Dermis blood vessel endothelial cell (primary cell): ENCODE data around the gene CUX1. TPM values are rescaled to one million over a fixed set of nuclear protein-coding genes. Genes with fewer than 3 reads are reported as not detected.
"Not testable (repeated sequence)": the region's sequence is repeated elsewhere in the genome, so short reads cannot be mapped to it uniquely, and the experiment has no call there.

Experiments
- DNase-seq: peaks from one replicate; pipeline ENCODE4 v3.0.0; 2010
- total RNA-seq: library from RNA; depleted of rRNA; stranded (reverse); fragments of >200 nt; gene quantifications from 2 replicates; pipeline ENCODE4 v1.2.3, GENCODE V29; 2014

CUX1 gene
- total RNA-seq, 1 donor from 2014 or later: 39.5 TPM

DNA sequence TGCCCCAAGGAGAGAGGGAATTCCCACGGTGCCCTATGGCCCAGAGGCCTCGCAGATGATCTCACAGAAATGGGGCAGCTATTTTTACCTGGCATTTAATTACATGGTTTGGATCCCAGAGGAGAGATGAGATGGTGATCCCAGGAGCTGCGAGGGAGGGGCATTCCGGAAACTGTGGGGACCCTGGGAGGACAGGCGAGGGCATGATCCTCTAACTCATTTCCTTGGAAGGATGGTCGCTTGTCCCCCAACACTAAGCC is 478.7 kb downstream of the CUX1 start:
- DNase-seq: no peak

DNA sequence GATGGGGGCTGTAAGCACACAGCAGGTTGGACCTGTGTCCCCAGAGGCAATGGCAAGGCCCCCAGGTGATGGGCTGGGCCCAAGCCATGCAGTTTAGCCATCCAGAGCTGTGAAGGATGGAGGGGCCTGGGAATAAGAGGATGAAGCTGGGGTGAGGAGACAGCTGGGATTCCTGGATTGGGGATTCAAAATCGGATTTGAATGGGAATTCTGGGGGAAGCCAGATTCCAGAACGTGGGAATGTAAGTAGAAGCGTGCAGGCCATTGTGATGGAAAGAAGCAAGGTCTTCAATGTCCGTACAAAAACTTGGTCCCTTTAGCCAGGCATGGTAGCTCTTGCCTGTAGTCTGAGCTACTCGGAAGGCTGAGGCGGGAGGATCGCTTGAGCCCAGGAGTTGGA is 479.1 kb downstream of the CUX1 start:
- no peak for DNase-seq

DNA sequence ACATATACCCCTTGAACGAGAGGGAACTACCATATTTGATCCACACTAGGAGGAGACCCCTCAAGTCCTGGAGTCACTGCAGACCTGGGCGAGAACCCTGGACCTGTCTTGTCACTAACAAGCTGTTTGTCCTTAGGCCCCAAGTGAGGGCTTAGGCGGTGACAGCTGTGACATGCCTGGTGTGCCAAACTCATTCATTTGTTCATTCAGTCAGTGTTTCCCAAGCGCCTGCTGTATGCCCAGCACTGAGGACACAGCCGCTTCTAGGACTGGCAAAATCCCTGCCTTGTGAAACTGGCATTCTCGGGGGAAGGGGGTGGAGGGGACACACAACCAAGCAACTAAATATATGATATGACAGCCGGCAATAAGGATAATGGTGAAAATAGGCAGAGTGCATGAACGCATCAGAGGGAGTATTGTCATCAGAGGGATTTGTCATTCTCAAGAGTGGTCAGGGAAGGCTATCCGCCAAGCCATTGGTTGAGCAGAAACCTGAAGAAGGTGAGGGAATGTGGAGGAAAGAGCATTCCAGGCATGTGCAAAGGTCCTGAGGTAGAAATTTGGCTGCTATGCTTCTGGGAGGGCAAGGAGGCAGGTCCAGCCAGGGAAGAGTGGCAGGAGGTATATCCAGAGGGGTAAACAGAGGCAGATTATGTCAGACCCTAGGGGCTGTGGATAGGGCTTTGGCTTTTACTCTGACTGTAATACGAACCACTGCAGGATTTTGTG is 480.2 kb downstream of the CUX1 start:
- DNase-seq: no peak

DNA sequence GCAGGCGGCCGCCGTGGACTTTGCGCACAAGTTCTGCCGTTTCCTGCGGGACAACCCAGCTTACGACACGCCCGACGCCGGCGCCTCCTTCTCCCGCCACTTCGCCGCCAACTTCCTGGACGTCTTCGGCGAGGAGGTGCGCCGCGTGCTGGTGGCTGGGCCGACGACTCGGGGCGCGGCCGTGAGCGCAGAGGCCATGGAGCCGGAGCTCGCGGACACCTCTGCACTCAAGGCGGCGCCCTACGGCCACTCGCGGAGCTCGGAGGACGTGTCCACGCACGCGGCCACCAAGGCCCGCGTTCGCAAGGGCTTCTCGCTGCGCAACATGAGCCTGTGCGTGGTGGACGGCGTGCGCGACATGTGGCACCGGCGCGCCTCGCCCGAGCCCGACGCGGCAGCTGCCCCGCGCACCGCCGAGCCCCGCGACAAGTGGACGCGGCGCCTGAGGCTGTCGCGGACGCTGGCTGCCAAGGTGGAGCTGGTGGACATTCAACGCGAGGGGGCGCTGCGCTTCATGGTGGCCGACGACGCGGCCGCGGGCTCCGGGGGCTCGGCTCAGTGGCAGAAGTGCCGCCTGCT is 483.3 kb downstream of the CUX1 start:
- DNase-seq: peak; percentile 51

DNA sequence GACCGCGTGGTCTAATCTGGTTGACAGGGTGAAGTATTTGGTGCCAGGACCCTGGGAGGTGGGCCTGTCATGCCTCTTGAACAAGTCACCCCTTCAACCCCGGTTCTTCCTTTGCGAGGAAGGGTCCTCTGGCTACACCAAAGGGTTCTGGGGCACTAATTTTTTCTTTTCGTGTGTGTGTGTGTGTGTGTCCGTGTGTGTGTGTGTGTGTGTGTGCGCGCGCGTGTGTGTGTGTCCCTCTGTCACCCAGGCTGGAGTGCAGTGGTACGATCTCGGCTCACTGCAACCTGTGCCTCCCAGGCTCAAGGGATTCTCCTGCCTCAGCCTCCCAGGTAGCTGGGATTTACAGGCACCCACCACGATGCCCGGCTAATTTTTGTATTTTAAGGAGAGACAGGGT is 483.9 kb downstream of the CUX1 start:
- DNase-seq: not testable (repeated sequence)

DNA sequence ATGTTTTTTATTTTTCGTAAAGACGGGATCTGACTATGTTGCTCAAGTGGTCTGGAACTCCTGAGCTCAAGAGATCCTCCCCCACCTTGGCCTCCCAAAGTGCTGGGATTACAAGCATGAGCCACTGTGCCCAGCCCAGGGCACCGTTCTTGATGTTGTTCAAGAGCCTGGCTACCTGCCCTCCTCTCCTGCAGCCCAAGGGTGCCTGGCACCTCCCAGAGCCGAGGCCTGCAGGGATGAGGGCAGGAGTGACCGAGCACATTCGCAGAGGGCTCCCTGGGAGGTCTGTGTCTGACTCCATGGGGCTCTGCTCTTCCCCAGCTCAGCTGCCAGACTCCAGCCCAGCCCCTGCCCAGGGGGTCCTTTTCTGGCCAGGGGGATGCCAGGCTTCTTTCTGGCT is 484.6 kb downstream of the CUX1 start:
- DNase-seq: no peak

DNA sequence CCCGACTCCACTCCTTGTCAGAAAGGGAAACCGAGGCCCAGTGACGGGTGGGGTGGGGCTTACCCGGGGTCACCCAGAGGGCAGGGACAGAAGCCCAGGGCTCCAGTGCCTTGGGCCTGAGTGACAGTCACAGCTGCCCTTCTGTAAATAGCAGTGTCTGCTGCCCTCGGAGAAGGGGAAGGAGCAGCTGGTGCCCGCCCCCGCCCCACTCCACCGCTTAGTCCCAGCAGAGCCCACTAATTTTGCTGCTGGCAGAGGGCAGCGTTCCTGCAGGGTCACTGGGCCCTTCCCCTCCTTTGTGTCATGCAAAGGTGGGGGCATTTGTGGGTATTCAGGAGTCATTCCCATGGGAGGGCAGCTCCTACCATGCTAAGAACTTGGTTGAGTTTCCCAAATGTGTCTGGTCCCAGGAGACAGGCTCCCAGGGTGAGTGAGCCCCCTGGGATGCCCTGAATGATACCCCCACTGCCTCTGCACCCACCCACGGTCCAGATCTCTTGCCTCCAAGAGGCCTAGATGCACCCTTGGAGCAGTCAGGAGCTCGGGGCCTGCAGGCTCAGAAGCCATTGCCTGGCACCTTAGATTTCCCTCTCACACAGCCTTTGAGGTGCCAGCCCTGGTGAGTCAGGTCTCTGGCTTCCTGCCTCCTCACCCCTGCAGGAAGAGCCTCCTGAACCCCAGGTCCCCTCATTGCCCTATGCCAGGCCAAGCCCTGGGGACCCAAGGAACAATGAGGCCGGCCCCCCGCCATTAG is 486.4 kb downstream of the CUX1 start:
- no peak for DNase-seq

DNA sequence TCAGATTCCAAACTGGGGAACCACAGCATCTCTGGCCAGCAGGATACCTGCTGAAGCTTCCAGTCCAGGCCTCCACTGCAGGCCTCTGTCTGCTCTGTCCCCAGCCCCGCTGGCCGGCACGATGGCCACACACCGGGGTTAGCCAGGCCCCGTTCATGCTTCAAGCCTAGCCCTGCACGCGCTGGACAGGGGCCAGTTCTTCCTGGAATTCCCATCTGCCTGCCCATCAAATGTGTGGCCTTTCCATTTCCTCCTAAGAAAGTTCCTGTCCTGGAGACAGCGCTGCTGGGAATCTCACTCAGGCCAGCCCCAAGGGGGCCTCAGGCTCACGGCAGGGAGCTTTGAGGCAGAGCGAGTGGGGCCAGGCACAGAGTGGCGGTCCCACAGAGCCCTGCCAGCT is 487.2 kb downstream of the CUX1 start:
- peak; percentile 62 for DNase-seq

DNA sequence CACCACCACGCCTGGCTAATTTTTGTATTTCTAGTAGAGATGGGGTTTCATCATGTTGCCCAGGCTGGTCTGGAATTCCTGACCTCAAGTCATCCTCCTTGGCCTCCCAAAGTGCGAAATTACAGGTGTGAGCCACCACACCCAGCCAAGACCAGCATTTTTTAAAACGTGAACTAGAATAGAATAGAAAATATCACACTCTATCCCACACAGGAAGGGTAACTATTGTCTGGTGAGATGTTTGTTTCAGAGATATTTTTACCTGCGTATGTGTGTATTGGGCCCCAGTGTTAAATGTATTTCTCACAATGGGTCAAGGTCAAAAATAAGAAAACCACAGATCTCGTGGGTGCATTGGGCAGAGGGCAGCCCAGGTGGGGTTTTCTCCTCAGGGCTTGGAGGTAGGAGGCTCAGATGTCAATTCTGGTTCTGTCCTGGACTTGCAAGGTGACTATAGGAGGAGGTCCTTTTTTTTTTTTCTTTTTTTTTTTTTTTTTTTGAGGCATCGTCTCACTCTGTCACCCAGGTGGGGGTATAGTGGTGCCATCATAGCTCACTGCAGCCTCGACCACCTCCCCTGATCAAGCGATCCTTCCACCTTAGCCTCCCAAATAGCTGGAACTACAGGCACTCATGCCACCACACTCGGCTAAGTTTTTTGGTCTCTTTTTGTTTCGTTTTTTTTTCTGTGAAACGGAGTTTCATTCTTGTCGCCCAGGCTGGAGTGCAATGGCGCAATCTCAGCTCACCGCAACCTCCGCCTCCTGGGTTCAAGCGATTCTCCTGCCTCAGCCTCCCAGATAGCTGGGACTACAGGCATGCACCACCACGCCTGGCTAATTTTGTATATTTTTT is 488.2 kb downstream of the CUX1 start:
- DNase-seq: no peak

DNA sequence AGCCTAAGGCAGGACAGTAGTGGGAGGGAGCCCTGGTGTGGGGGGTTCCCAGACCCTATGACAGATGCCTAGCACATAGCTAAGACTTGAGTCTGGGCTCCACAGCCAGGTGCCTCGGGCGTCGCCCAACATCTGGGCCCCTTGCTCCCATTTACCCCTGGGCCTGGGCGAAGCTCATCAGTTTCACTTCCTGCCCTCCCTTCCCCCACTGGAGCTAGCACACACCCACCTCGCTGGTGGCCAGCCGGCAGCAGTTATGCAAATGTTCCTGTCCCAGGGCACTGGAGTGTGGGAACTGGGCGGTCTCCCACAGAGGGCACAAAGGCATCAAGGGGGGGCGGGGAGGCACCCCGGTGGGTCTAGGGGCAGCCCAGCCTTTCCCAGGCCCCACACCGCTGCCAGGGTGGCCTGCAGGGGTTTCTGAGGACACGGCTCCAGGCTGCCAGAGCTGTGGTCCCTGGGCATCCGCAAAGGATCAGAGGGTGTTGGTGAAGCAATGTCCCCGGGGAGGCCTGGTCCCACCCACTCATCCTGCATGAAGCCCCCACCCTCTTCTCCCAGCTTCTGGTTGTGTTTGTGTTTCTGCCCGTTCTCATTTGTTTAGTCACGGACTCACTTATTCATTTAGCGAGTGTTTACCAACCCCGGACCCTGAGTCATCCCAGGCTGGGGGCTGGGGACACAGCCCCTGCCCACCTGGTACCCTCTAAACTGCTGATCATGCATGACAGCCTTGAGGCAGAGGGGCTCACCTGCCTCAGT is 489.7 kb downstream of the CUX1 start:
- DNase-seq: peak; percentile 34

DNA sequence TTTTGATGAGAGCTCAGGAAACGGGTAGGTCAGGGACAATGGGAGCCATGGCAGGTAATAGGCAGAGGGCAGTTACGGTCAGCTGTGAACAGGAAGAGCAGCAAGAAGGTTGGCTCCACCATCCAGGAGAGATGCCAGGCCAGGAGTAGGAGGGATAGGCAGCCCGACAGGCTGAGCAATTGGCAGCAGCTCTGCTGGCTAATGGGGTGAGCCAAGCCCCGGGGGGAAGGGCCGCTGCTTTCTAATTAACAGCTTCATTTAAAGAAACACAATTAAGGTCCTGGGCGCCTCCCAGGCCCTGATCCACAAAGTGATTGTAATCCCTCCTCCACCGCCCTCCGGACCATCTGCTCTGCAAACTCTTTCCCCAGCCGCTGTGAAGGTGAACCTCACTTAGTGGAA is 493.0 kb downstream of the CUX1 start:
- DNase-seq: no peak

DNA sequence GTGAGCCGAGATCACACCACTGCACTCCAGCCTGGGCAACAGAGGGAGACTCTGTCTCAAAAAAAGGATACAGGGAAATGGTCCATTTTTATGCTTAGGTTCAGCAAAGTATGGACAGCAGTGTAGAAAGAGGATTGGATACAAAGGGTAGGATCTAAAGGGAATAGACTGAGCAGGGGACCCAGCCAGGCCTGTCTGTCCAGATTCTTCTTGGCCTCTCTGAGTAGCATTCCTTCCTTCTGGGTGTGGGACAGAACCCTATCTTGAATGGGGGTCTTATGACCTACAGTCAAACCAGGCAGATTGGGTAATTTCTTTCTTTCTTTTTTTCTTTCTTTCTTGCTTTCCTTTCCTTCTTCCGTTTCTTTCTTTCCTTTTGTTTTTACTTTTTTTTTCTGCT is 494.9 kb downstream of the CUX1 start:
- DNase-seq: no peak

DNA sequence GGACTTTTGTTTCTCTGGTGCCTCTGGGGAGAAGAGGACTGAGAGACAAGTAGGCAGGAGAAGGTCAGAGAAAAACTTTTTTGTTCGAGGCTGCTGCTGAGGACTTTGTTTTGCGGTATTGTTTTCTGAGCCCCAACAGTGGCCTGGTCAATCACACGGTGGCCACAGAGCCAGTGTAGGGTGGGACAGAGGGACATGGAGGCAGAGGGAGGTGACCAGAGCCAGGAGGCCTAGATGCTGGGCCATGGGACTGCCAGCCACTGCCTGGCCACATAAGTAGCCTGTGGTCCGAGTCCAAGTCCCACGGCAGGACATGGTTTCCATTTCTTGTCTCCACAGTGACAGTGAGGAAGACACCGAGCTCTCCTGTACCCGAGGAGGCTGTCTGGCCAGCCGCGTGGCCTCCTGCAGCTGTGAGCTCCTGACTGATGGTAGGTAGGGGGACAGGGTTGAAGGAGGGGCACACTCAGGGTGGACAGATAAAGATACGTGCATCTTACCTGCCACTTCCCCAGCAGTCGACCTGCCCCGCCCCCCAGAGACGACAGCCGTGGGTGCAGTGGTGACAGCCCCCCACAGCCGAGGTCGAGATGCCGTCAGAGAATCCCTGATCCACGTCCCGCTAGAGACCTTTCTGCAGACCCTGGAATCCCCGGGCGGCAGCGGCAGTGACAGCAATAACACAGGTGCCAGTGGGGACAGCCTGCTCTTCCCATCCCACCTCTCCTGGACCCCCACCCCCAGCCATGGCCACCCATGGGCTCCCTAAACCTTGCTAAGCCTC is 496.8 kb downstream of the CUX1 start:
- no peak for DNase-seq

DNA sequence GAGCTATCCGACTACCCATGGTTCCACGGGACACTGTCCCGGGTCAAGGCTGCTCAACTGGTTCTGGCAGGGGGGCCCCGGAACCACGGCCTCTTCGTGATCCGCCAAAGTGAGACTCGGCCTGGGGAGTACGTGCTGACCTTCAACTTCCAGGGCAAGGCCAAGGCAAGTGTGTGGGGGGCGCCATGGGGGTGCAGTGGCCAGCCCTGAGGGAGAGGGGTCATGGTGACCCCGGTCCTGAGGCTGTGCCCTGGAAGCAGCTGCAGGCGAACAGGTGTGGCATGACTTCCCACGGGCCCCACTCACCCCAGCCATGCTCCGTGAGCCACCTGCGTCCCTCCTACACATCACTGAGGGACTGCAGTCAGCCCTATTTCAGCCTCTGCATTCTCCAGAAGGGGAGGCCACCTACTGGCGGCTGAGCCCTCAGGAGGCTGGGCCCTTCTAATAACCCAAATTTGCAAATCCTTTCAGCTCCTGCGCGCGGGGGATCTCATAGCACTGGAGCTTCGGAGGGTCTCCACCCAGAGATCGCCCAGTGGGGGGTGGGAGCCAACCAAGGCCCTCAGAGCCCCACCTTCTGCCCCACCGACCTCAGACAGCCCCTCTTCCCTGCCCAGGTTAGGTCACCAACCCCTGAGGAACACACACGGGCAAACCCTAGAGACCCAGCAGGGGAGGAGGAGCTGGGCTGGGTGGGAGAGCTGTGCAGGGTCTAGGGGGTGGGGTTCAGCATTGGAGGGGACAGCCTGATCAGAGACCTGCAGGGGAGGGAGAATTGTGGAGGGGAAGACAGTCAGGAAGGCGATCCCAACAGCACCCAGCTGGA is 500.0 kb downstream of the CUX1 start:
- DNase-seq: no peak

DNA sequence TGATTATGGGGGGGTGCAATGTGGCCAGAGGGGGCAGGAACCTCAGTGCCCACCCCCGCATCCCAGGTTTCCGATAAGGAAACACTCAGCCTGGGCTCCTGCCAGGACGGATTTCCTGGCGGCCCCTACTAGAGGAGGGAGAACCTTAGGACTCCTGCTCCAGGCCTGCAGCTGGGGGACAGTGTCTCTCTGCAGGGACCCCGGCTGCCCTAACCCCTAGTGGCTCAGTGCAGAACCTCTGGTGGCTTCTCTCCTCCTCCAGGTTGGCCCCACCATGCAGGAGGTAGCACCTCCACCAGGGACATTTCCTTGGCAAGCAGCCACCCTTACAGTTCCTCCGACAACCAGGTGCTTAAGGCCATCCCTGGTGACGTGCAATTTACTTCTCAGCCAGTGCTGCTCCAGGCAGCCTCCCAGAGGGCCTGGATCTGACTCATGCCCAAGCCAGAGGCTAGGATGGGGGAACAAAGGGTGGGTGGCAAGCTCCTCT is 501.1 kb downstream of the CUX1 start:
- DNase-seq: peak; percentile 89

DNA sequence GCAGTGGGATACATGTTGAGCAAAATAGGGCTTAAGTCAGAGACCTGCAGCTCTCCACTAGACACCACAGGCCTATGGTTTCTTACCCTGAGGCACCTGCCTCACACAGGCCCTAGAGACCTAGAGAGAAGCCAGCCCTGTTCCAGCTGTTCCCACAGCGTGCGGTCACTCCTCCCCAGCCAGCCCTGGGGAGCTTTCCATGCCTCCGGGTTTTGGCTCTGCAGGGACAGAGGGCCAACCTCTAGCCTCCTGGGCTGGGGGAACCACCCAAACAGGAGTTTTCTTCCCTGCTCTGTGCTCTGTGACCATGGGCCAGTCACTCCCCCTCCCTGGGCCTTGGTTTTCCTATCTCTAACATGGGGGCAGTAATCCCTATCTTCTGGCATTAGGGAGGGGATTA is 502.2 kb downstream of the CUX1 start:
- no peak for DNase-seq

DNA sequence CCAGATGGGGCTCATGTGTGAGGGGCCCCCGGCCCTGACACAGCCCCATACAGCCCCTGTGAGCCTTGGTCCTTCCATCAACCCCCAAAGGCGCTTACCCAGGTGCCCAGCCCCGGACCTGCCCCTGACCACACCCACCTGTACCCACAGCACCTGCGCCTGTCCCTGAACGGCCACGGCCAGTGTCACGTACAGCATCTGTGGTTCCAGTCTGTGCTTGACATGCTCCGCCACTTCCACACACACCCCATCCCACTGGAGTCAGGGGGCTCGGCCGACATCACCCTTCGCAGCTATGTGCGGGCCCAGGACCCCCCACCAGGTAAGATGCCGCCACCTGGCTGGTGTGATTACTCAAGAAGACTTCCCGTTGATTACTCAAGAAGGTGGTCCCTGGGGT is 502.8 kb downstream of the CUX1 start:
- DNase-seq: no peak

DNA sequence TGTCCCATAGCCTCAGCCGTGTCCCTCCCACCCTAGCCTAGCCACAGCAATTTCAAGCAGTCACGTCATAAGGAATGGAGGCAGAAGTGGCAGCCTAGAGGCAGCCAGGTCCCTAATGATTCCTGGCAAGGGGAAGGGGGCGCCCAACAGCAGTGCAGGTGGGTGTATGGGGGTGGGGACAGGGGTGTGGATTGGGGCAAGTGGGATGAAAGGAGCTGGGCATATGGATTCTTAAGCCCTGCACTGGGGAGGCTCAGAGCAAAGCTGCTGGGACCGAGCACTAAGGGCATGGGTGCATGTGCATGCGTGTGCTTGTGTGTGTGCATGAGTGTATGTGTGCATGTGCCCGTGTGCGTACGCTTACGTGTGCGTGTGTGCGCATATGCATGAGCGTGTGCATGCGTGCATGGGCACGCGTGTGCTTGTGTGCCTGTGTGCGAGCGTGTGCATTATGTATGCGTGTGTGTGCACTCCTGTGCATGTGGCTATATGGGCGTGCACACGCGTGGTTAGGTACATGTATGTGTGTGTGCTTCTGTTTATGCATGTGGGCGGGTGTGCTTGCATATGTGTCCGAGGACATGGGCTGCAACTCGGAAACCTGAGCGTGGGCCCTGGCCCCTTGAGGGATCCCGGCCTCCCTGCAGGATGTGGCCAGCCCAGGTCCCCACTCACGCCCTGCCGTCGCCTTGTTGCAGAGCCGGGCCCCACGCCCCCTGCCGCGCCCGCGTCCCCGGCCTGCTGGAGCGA is 503.4 kb downstream of the CUX1 start:
- DNase-seq: no peak

DNA sequence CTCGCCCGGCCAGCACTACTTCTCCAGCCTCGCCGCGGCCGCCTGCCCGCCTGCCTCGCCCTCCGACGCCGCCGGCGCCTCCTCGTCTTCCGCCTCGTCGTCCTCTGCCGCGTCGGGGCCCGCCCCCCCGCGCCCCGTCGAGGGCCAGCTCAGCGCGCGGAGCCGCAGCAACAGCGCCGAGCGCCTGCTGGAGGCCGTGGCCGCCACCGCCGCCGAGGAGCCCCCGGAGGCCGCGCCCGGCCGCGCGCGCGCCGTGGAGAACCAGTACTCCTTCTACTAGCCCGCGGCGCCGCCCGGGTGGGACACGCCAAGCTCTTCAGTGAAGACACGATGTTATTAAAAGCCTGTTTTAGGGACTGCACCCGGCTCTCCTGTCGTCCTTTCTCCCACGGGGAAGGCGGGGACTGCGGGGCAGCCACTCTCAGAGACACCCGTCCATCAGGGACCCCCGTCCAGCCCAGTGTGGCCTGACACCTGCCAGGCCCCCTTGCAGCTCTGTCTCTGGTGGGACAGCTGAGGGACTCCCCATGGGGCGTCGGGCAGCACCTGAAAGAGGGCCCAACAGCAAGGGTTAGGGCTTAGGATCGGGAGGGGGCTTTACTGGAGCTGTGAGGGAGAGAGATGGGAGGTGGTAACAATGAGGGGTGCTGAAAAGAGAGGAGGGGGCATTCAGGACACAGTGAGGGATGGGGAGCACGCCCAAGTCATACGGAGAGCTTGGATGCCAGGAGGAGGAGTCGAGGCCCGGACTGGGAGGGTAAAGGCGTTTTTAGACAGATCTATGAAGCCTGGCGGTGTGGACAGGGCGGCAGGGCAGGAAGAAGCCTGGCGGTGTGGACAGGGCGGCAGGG is 504.1 kb downstream of the CUX1 start:
- DNase-seq: peak; percentile 62
